ENCODE measurements around the gene RELN. TPM values are rescaled to one million over a fixed set of nuclear protein-coding genes. Genes with fewer than 3 reads are reported as not detected.

RELN gene
- total RNA-seq, 4 donors from 2014 or later, result 16.0 to 52.3 (median 23.6) TPM

DNA sequence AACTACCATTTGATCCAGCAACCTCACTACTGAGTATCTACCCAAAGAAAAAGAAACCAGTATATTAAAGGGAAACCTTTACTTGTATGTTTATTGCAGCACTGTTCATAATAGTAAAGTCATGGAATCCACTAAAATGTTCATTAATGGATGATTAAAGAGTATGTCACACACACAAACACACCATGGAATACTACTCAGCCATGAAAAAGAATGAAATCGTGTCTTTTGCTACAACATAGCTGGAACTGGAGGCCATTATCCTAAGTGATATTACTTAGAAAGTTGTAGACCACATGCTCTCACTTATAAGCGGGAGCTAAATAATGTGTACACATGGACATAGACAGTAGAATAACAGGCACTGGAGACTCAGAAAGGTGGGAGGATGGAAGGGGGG lies 340.4 kb downstream of the RELN start:
- 94 to 95% methylated on average over 2 of the region's 2 CpGs for WGBS, 2 donors
- no peaks in the 10 kb centered on the region for H3K27me3 ChIP-seq
- no peak overlapping the region for H3K27ac ChIP-seq
- TF ChIP-seq CTCF (IDR thresholded peaks at IDR 0.05) (no peak), POLR2A (IDR thresholded peaks at IDR 0.05) (no peak)
- no peaks in the 10 kb centered on the region for H3K9me3 ChIP-seq
- no peak overlapping the region for H3K4me3 ChIP-seq (replicated peaks in 1 of 3)
- DNase-seq, result no peak
- H3K36me3 ChIP-seq, result no peaks in the 10 kb centered on the region
- H3K4me1 ChIP-seq, result no peaks in the 10 kb centered on the region
- intact Hi-C loops (cut with DNase I), result no loop called here

- Histone ChIP-seq H3K27me3 (no peaks in the 10 kb centered on the region), H3K9me3 (no peaks in the 10 kb centered on the region), H3K4me3 (replicated peaks in 1 of 3) (no peak overlapping the region), H3K36me3 (no peaks in the 10 kb centered on the region), H3K4me1 (no peaks in the 10 kb centered on the region), H3K27ac (no peak overlapping the region)
- TF ChIP-seq CTCF (IDR thresholded peaks at IDR 0.05), result no peak
- no peak for TF ChIP-seq POLR2A (IDR thresholded peaks at IDR 0.05)
- intact Hi-C loops (cut with DNase I), result no loop called here
- DNase-seq, result no peak
- 21 to 29% methylated on average over 1 of the region's 1 CpG for WGBS, 2 donors
Observed at GRCh38 chr7:103648135-103648534, 341.3 kb downstream of the RELN start.

DNA sequence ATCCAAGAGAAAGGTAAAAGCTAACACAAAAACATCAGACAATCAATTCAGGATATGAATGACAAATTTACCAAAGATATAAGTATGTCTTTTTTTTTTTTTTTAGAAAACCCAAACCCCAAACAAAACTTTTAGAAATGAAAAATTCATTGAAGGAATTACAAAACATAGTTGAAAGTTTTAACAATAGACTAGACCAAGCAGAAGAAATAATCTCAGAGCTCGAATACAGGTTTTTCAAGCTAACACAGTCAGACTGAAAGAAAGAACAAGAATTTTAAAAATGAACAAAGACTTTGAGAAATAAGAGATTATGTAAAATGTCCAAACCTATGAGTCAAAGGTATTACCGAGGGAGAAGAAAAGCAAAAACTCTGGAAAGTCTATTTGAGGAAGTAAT lies 345.1 kb downstream of the RELN start:
- Histone ChIP-seq H3K4me1 (no peaks in the 10 kb centered on the region), H3K36me3 (no peaks in the 10 kb centered on the region), H3K9me3 (no peaks in the 10 kb centered on the region), H3K27me3 (no peaks in the 10 kb centered on the region), H3K4me3 (replicated peaks in 1 of 3) (no peak overlapping the region), H3K27ac (no peak overlapping the region)
- TF ChIP-seq CTCF (IDR thresholded peaks at IDR 0.05) (no peak), POLR2A (IDR thresholded peaks at IDR 0.05) (no peak)
- WGBS, 2 donors, result 84 to 87% methylated on average over 2 of the region's 2 CpGs
- intact Hi-C loops (cut with DNase I), result no loop called here
- no peak for DNase-seq

GRCh38 chr7:103640031-103640779 lies 349.3 kb downstream of the RELN start:
- no peak for DNase-seq
- Histone ChIP-seq H3K4me1 (no peaks in the 10 kb centered on the region), H3K9me3 (no peaks in the 10 kb centered on the region), H3K4me3 (replicated peaks in 1 of 3) (no peak overlapping the region), H3K27ac (no peak overlapping the region), H3K27me3 (no peaks in the 10 kb centered on the region), H3K36me3 (no peaks in the 10 kb centered on the region)
- intact Hi-C loops (cut with DNase I), result no loop called here
- WGBS, 2 donors, result 74 to 75% methylated on average over 5 of the region's 5 CpGs
- TF ChIP-seq POLR2A (IDR thresholded peaks at IDR 0.05), result no peak
- no peak for TF ChIP-seq CTCF (IDR thresholded peaks at IDR 0.05)

DNA sequence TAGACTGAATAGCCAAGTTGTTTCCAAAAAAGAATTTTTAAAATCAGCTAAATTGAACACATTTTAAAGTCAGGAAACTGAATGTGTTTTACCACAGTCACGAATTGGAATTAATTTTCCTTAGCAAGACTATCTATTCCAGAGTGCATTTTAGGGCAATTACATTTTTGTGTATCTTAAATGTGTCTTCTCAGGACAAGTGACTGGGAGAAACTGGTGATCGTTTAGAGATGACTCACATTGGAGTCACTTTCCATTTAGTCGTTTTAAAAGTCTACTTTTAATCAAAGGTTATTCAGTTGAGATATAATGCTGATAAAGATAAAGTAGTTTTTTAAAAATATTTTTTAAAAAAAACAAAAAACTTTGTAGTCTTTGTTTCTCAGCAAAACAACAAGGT lies 351.7 kb downstream of the RELN start:
- Histone ChIP-seq H3K9me3 (no peaks in the 10 kb centered on the region), H3K4me3 (replicated peaks in 1 of 3) (no peak overlapping the region), H3K36me3 (no peaks in the 10 kb centered on the region), H3K27me3 (no peaks in the 10 kb centered on the region), H3K4me1 (no peaks in the 10 kb centered on the region), H3K27ac (no peak overlapping the region)
- intact Hi-C loops (cut with DNase I), result no loop called here
- no peak for DNase-seq
- no peak for TF ChIP-seq POLR2A (IDR thresholded peaks at IDR 0.05)
- TF ChIP-seq CTCF (IDR thresholded peaks at IDR 0.05), result no peak
- WGBS, 2 donors, result 58 to 65% methylated on average over 3 of the region's 3 CpGs

Data from thyroid gland (tissue), 4 donors.